Measurements from ENCODE around the gene FGD2. TPM values are rescaled to one million over a fixed set of nuclear protein-coding genes. Genes with fewer than 3 reads are reported as not detected.

The FGD2 gene
- total RNA-seq, 1 experiment from 2014 or later: 0.10 TPM

DNA sequence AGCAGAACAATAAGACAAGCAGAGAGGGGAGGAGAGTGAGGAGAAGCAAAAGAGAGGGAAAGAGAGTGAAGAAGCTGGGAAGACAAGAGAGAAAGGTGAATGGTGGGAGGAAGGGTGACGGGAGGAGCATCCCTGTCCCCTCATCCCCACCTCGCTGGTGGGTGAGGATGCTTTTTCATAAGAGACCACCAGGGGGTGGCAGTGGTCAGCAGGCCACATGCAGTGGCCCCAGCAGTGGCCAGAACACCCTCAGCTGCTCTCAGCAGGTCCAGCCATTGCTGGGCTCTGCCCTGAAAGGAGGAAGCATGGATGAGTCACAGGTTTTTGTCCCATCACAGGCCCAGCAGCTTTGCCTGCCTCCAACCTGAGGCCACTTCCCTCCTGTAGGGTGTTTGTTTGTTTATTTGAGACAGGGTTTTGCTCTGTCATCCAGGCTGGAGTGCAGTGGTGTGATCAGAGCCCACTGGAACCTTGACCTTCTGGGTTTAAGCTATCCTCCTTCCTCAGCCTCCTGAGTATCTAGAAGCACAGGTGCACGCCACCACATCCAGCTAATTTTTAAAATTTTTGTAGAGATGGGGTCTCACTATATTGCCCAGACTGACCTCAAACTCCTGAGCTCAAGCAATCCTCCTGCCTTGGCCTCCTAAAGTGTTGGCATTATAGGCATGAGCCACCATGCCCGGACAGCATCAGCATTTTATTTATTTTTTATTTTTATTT, 24.0 kb downstream of the FGD2 start:
- POLR2A ChIA-PET: interaction anchor here (0.6 to 1.2 kb wide), 3 partner anchors 179 to 193 kb away, joined by 3 to 4 read pairs (median 3); no protein-coding TSS in a partner anchor
- Histone ChIP-seq H3K36me3 (ENCODE audit: control insufficient read depth in 1 of 2, insufficient read depth in 2 of 2, low read length in 2 of 2) (no peaks in the 10 kb centered on the region), H3K79me2 (ENCODE audit: insufficient read depth, low read length) (no peaks in the 10 kb centered on the region), H3K4me2 (ENCODE audit: low read length) (peak overlapping the region; percentile 46), H4K20me1 (ENCODE audit: insufficient read depth) (no peaks in the 10 kb centered on the region), H3K9me3 (ENCODE audit: control insufficient read depth in 1 of 2, insufficient read depth in 1 of 2, low read depth in 1 of 2, low read length in 2 of 2) (peaks cover 0 to 6% of the 10 kb centered on the region in 2 experiments; a peak in 1 of 4 replicates), H3K9ac (ENCODE audit: low read length) (peak overlapping the region; percentile 13; the same call in 1 of the 2 replicates), H3K27me3 (ENCODE audit: insufficient read depth, low read length) (no peaks in the 10 kb centered on the region), H3K4me1 (ENCODE audit: control insufficient read depth in 1 of 2, insufficient read depth in 2 of 2, low read length in 2 of 2) (peaks cover 16 to 40% of the 10 kb centered on the region in 2 experiments), H3K9me2 (ENCODE audit: insufficient read depth) (no peaks in the 10 kb centered on the region), H3K4me3 (replicated peaks in 1 of 2; ENCODE audit: low read depth in 1 of 2, low read length in 2 of 2) (no peak overlapping the region), H3K27ac (ENCODE audit: low read depth, low read length) (no peak overlapping the region), H2AFZ (ENCODE audit: low read depth, low read length, poor library complexity, severe bottlenecking) (peak overlapping the region; percentile 67)
- CTCF ChIA-PET: interaction anchor here (1.2 to 13.9 kb wide), 9 partner anchors 8 to 180 kb away, joined by 3 to 331 read pairs (median 8); partner anchors contain the start of gene PIM1
- TF ChIP-seq SIN3A (IDR thresholded peaks at IDR 0.05; ENCODE audit: low read depth): no peak
- TF ChIP-seq, protein P1, sequence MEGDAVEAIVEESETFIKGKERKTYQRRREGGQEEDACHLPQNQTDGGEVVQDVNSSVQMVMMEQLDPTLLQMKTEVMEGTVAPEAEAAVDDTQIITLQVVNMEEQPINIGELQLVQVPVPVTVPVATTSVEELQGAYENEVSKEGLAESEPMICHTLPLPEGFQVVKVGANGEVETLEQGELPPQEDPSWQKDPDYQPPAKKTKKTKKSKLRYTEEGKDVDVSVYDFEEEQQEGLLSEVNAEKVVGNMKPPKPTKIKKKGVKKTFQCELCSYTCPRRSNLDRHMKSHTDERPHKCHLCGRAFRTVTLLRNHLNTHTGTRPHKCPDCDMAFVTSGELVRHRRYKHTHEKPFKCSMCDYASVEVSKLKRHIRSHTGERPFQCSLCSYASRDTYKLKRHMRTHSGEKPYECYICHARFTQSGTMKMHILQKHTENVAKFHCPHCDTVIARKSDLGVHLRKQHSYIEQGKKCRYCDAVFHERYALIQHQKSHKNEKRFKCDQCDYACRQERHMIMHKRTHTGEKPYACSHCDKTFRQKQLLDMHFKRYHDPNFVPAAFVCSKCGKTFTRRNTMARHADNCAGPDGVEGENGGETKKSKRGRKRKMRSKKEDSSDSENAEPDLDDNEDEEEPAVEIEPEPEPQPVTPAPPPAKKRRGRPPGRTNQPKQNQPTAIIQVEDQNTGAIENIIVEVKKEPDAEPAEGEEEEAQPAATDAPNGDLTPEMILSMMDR (IDR thresholded peaks at IDR 0.05 in 2 of 3, conservative IDR thresholded peaks at IDR 0.05 in 1 of 3; ENCODE audit: borderline replicate concordance in 1 of 3, insufficient read depth in 1 of 3, low read depth in 2 of 3, low read length in 2 of 3): peak in 2 of 3 experiments; percentile 70 to 80; a peak in 4 of 6 replicates
- peak; percentile 74 for ATAC-seq
- intact Hi-C loops (cut with micrococcal nuclease): no loop called here
- RAD21 ChIA-PET (ENCODE audit: low non-redundant PET in 1 of 2, low total read pairs in 2 of 2, uncharacterized antibody in 2 of 2, unreplicated experiment in 2 of 2): interaction anchor here in 1 of 2 experiments (1.3 to 1.6 kb wide), 2 partner anchors 143 to 181 kb away, joined by 5 read pairs; no protein-coding TSS in a partner anchor
- BruUV-seq (replicated peaks): no TSS peak
- DNase-seq (ENCODE audit: low read depth, low spot score): peak; percentile 79

DNA sequence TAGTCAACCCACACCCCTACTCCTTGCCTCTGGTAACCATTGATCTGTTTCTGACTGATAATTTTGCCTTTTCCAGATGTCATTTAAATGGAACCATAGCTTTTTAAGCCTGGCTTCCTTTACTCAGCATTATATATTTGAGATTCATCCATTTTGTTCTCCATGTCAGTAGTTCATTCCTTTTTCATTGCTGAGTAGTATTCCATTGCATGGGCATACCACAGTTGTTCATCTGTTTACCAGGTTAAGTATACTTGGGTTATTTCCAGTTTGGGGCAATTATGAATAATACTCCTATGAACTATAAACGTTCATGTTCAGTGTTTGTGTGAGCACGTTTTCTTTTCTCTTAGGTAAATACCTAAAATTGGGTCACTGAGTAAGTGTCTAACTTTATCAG, 25.1 kb downstream of the FGD2 start:
- intact Hi-C loops (cut with micrococcal nuclease): no loop called here
- Histone ChIP-seq H3K4me3 (replicated peaks in 1 of 2; ENCODE audit: low read depth in 1 of 2, low read length in 2 of 2) (no peak overlapping the region), H3K27ac (ENCODE audit: low read depth, low read length) (no peak overlapping the region), H3K4me1 (ENCODE audit: control insufficient read depth in 1 of 2, insufficient read depth in 2 of 2, low read length in 2 of 2) (peaks cover 5 to 28% of the 10 kb centered on the region in 2 experiments; a peak in 3 of 4 replicates), H3K27me3 (ENCODE audit: insufficient read depth, low read length) (no peaks in the 10 kb centered on the region), H4K20me1 (ENCODE audit: insufficient read depth) (no peaks in the 10 kb centered on the region), H3K79me2 (ENCODE audit: insufficient read depth, low read length) (no peaks in the 10 kb centered on the region), H3K9me3 (ENCODE audit: control insufficient read depth in 1 of 2, insufficient read depth in 1 of 2, low read depth in 1 of 2, low read length in 2 of 2) (peaks cover 0 to 6% of the 10 kb centered on the region in 2 experiments; a peak in 1 of 4 replicates), H2AFZ (ENCODE audit: low read depth, low read length, poor library complexity, severe bottlenecking) (no peak overlapping the region), H3K9ac (ENCODE audit: low read length) (no peak overlapping the region), H3K4me2 (ENCODE audit: low read length) (no peak overlapping the region), H3K9me2 (ENCODE audit: insufficient read depth) (no peaks in the 10 kb centered on the region), H3K36me3 (ENCODE audit: control insufficient read depth in 1 of 2, insufficient read depth in 2 of 2, low read length in 2 of 2) (no peaks in the 10 kb centered on the region)
- POLR2A ChIA-PET: no interaction called here
- no peak for TF ChIP-seq ATF3 (IDR thresholded peaks at IDR 0.05)
- TF ChIP-seq FOSL1 (IDR thresholded peaks at IDR 0.05; ENCODE audit: low read depth): no peak
- no peak for TF ChIP-seq EGR1 (IDR thresholded peaks at IDR 0.05; ENCODE audit: low read depth)
- RAD21 ChIA-PET (ENCODE audit: low non-redundant PET in 1 of 2, low total read pairs in 2 of 2, uncharacterized antibody in 2 of 2, unreplicated experiment in 2 of 2): no interaction called here
- ATAC-seq: no peak
- BruUV-seq (replicated peaks): no TSS peak
- no peak for DNase-seq (ENCODE audit: low read depth, low spot score)
- CTCF ChIA-PET: interaction anchor here (3.0 kb wide), 1 partner anchor 142 kb away, joined by 33 read pairs; no protein-coding TSS in a partner anchor
